ENCODE data around the gene CEP350.

DNA sequence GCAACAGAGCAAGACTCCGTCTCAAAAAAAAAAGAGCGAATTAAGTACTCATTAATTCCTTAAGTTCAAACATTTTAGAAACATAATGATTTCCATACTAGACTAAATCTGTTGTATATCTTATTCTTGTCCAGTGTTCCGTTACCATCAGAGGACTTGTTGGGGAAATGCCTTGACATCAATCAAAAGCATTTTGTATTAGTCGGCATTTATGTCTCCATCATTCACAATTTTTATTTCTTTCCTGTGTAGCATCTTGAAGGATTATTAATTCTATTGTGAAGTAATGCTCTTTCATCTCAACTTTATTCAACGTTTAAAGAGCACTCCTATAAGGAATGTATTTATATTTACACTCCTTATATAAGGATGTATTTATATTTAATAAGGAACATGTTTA, 117.1 kb downstream of the CEP350 start:
- TF ChIP-seq CTCF (IDR thresholded peaks at IDR 0.05), result no peak
- no peak for TF ChIP-seq POLR2AphosphoS5 (IDR thresholded peaks at IDR 0.05; ENCODE audit: insufficient read depth in 1 of 2, low read depth in 1 of 2)
